Breast epithelium (tissue), 3 donors: ENCODE results near the gene SLX1A.
"Not testable (repeated sequence)": the region's sequence is repeated elsewhere in the genome, so short reads cannot be mapped to it uniquely, and the experiment has no call there.

Experiments used
- CTCF ChIP-seq, 3 donors: fragments of 450-650 bp; IDR thresholded peaks; one replicate each; pipeline ENCODE4 v1.5.1; 2016 to 2017; ENCODE audit warnings: antibody characterized with exemption in 3 of 3, mild to moderate bottlenecking in 3 of 3, moderate library complexity in 3 of 3
- POLR2AphosphoS5 ChIP-seq, 3 donors: sonication (generic); formaldehyde crosslinking; IDR thresholded peaks; one replicate each; pipeline ENCODE4 v1.6.1; 2017; ENCODE audit warnings: antibody characterized with exemption in 3 of 3

GRCh38 chr16:30176876-30177275 is 16.8 kb upstream of the SLX1A start:
- not testable (repeated sequence) for TF ChIP-seq CTCF, POLR2AphosphoS5 (IDR thresholded peaks at IDR 0.05)
